KMS-11 (cell line): ENCODE measurements around the gene TLR4.

ENCODE experiments used
- H2AFZ ChIP-seq: fragments of 200-600 bp; sonication (generic); 2 replicates; pipeline ENCODE4 v1.6.1; 2016; ENCODE audit warnings: antibody characterized with exemption, mixed run types, low read depth
- H3K27ac ChIP-seq: fragments of 200-600 bp; sonication (generic); 2 replicates; pipeline ENCODE4 v1.6.1; 2016; ENCODE audit warnings: mild to moderate bottlenecking, mixed run types
- H3K27me3 ChIP-seq: fragments of 200-600 bp; sonication (generic); 2 replicates; pipeline ENCODE4 v1.6.1; 2017; ENCODE audit warnings: mild to moderate bottlenecking, low read depth, mixed run types, moderate library complexity; ENCODE audit not compliant: insufficient read depth
- H3K36me3 ChIP-seq: fragments of 200-600 bp; sonication (generic); 2 replicates; pipeline ENCODE4 v1.6.1; 2017; ENCODE audit warnings: mild to moderate bottlenecking, mixed run types; ENCODE audit not compliant: insufficient read depth
- H3K4me1 ChIP-seq: fragments of 200-600 bp; sonication (generic); 2 replicates; pipeline ENCODE4 v1.6.1; 2016; ENCODE audit warnings: mild to moderate bottlenecking, low read depth, mixed run types; ENCODE audit not compliant: poor library complexity, severe bottlenecking
- H3K4me2 ChIP-seq: fragments of 200-600 bp; sonication (generic); 2 replicates; pipeline ENCODE4 v1.7.0; 2016; ENCODE audit warnings: mild to moderate bottlenecking, mixed run types
- H3K4me3 ChIP-seq: fragments of 200-600 bp; sonication (generic); IDR thresholded peaks from 2 replicates; pipeline ENCODE4 v1.6.1; 2017; ENCODE audit warnings: low read depth, low read length, mixed read lengths; ENCODE audit not compliant: insufficient read depth
- H3K79me2 ChIP-seq: fragments of 200-600 bp; sonication (generic); 2 replicates; pipeline ENCODE4 v1.6.1; 2016; ENCODE audit warnings: low read depth, mixed run types; ENCODE audit not compliant: insufficient read depth
- H3K9ac ChIP-seq: fragments of 200-600 bp; sonication (generic); 2 replicates; pipeline ENCODE4 v1.6.1; 2016; ENCODE audit warnings: mild to moderate bottlenecking, mixed run types
- H4K20me1 ChIP-seq: fragments of 200-600 bp; sonication (generic); 2 replicates; pipeline ENCODE4 v1.6.1; 2016; ENCODE audit warnings: mild to moderate bottlenecking, mixed run types; ENCODE audit not compliant: insufficient read depth
- TF ChIP-seq, protein P1 (sequence below): fragments of 200-600 bp; sonication (generic); conservative IDR thresholded peaks from 2 replicates; pipeline ENCODE4 v1.6.1; 2017; ENCODE audit warnings: low read depth, mild to moderate bottlenecking, antibody characterized with exemption, low read length, moderate library complexity, mixed read lengths

The TLR4 gene

GRCh38 chr9:117665601-117666385 lies 38.4 kb upstream of the TLR4 start:
- Histone ChIP-seq H3K4me1 (no peaks in the 10 kb centered on the region), H3K4me3 (no peak overlapping the region), H4K20me1 (no peaks in the 10 kb centered on the region), H2AFZ (no peak overlapping the region), H3K4me2 (no peak overlapping the region), H3K27ac (no peak overlapping the region), H3K27me3 (no peaks in the 10 kb centered on the region), H3K36me3 (no peaks in the 10 kb centered on the region), H3K79me2 (no peaks in the 10 kb centered on the region), H3K9ac (no peak overlapping the region)
- TF ChIP-seq, protein P1, sequence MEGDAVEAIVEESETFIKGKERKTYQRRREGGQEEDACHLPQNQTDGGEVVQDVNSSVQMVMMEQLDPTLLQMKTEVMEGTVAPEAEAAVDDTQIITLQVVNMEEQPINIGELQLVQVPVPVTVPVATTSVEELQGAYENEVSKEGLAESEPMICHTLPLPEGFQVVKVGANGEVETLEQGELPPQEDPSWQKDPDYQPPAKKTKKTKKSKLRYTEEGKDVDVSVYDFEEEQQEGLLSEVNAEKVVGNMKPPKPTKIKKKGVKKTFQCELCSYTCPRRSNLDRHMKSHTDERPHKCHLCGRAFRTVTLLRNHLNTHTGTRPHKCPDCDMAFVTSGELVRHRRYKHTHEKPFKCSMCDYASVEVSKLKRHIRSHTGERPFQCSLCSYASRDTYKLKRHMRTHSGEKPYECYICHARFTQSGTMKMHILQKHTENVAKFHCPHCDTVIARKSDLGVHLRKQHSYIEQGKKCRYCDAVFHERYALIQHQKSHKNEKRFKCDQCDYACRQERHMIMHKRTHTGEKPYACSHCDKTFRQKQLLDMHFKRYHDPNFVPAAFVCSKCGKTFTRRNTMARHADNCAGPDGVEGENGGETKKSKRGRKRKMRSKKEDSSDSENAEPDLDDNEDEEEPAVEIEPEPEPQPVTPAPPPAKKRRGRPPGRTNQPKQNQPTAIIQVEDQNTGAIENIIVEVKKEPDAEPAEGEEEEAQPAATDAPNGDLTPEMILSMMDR = no peak

GRCh38 chr9:117671468-117671867 lies 32.7 kb upstream of the TLR4 start:
- TF ChIP-seq, protein P1 = no peak
- Histone ChIP-seq H3K9ac (no peak overlapping the region), H4K20me1 (no peaks in the 10 kb centered on the region), H3K4me3 (no peak overlapping the region), H3K36me3 (no peaks in the 10 kb centered on the region), H3K27ac (no peak overlapping the region), H3K27me3 (no peaks in the 10 kb centered on the region), H3K4me2 (no peak overlapping the region), H3K4me1 (no peaks in the 10 kb centered on the region), H2AFZ (no peak overlapping the region), H3K79me2 (no peaks in the 10 kb centered on the region)

DNA sequence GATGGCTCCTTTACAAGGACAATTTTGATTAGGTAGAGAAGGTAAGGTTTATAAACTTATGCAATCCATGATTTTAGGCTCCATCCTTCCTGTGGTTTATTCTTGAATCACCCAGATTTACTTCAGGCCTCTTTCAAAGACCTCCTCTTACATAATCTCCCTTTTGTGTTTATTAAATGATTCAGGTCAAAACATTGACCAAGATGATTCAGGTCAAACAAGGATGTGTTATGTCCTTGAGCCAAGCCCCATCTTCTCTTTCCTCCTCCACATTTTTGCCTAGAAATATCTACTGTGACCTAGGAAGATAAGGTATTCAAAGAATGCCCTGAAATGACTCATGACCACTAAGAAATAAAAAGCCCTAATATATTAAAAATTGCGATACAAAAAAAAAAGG lies 31.8 kb upstream of the TLR4 start:
- TF ChIP-seq, protein P1 = no peak

GRCh38 chr9:117677572-117677971 lies 26.6 kb upstream of the TLR4 start:
- H3K27ac ChIP-seq = no peak overlapping the region
- no peaks in the 10 kb centered on the region for H4K20me1 ChIP-seq
- H3K79me2 ChIP-seq = no peaks in the 10 kb centered on the region
- no peaks in the 10 kb centered on the region for H3K36me3 ChIP-seq
- H3K9ac ChIP-seq = no peak overlapping the region
- no peak overlapping the region for H3K4me2 ChIP-seq
- H3K27me3 ChIP-seq = no peaks in the 10 kb centered on the region
- H3K4me3 ChIP-seq = no peak overlapping the region
- TF ChIP-seq, protein P1 = no peak
- peaks cover 4% of the 10 kb centered on the region for H3K4me1 ChIP-seq
- no peak overlapping the region for H2AFZ ChIP-seq

More for the DNA sequence above, 31.8 kb upstream of the TLR4 start:
- H3K27ac ChIP-seq = no peak overlapping the region
- no peaks in the 10 kb centered on the region for H4K20me1 ChIP-seq
- no peaks in the 10 kb centered on the region for H3K4me1 ChIP-seq
- H3K27me3 ChIP-seq = no peaks in the 10 kb centered on the region
- no peak overlapping the region for H3K9ac ChIP-seq
- H3K4me3 ChIP-seq = no peak overlapping the region
- no peak overlapping the region for H2AFZ ChIP-seq
- no peaks in the 10 kb centered on the region for H3K36me3 ChIP-seq
- no peak overlapping the region for H3K4me2 ChIP-seq
- no peaks in the 10 kb centered on the region for H3K79me2 ChIP-seq
